IPS-11a (cell line): ENCODE data around the gene CREBRF.
"Not testable (repeated sequence)": the region's sequence is repeated elsewhere in the genome, so short reads cannot be mapped to it uniquely, and the experiment has no call there.

ENCODE experiments used
- H3K4me3 ChIP-seq: one replicate; pipeline ENCODE4 v1.5.1; 2013; ENCODE audit warnings: low read depth, low read length, control low read depth

CREBRF gene

GRCh38 chr5:173055983-173056782, at the start of gene CREBRF:
CREBRF (plus strand) TSS chr5:173056352; CDS start chr5:173080776, 24,424 bp downstream.
- peak within 1 kb of the TSS; percentile 70 for H3K4me3 ChIP-seq

- H3K4me3 ChIP-seq: no peak overlapping the region
Observed at GRCh38 chr5:173010021-173010420, 46.1 kb upstream of the CREBRF start.

- H3K4me3 ChIP-seq: no peak overlapping the region
Observed at GRCh38 chr5:173010547-173011464, 45.3 kb upstream of the CREBRF start.

- H3K4me3 ChIP-seq: no peak overlapping the region
Observed at GRCh38 chr5:173011566-173011965, 44.6 kb upstream of the CREBRF start.

GRCh38 chr5:173012882-173013281, 43.3 kb upstream of the CREBRF start:
- H3K4me3 ChIP-seq: no peak overlapping the region

GRCh38 chr5:173014671-173015070, 41.5 kb upstream of the CREBRF start:
- H3K4me3 ChIP-seq: no peak overlapping the region

GRCh38 chr5:173015192-173015591, 41.0 kb upstream of the CREBRF start:
- H3K4me3 ChIP-seq: no peak overlapping the region

- H3K4me3 ChIP-seq: no peak overlapping the region
Observed at GRCh38 chr5:173015598-173016455, 40.3 kb upstream of the CREBRF start.

- H3K4me3 ChIP-seq: no peak overlapping the region
Observed at GRCh38 chr5:173016598-173017046, 39.5 kb upstream of the CREBRF start.

- H3K4me3 ChIP-seq: not testable (repeated sequence)
Observed at GRCh38 chr5:173017087-173017486, 39.1 kb upstream of the CREBRF start.

GRCh38 chr5:173018358-173018757, 37.8 kb upstream of the CREBRF start:
- H3K4me3 ChIP-seq: no peak overlapping the region

GRCh38 chr5:173020154-173020581, 36.0 kb upstream of the CREBRF start:
- H3K4me3 ChIP-seq: no peak overlapping the region

- no peak overlapping the region for H3K4me3 ChIP-seq
Observed at GRCh38 chr5:173020643-173021042, 35.5 kb upstream of the CREBRF start.

GRCh38 chr5:173025651-173026050, 30.5 kb upstream of the CREBRF start:
- H3K4me3 ChIP-seq: no peak overlapping the region

- H3K4me3 ChIP-seq: no peak overlapping the region
Observed at GRCh38 chr5:173027905-173028304, 28.2 kb upstream of the CREBRF start.

- no peak overlapping the region for H3K4me3 ChIP-seq
Observed at GRCh38 chr5:173028811-173029327, 27.3 kb upstream of the CREBRF start.

- no peak overlapping the region for H3K4me3 ChIP-seq
Observed at GRCh38 chr5:173029499-173029921, 26.6 kb upstream of the CREBRF start.

- H3K4me3 ChIP-seq: not testable (repeated sequence)
Observed at GRCh38 chr5:173032096-173032495, 24.1 kb upstream of the CREBRF start.

GRCh38 chr5:173032730-173033129, 23.4 kb upstream of the CREBRF start:
- no peak overlapping the region for H3K4me3 ChIP-seq

GRCh38 chr5:173033923-173034322, 22.2 kb upstream of the CREBRF start:
- H3K4me3 ChIP-seq: no peak overlapping the region
